Suprapubic skin (tissue), 4 donors: ENCODE data around the gene TMTC1.

ENCODE experiments used
- CTCF ChIP-seq, 2 donors: fragments of 200-600 bp in 1 of 2; fragments of 450-650 bp in 1 of 2; sonication (generic) in 1 of 2; IDR thresholded peaks; one replicate each; pipeline ENCODE4 v1.5.1; 2016 to 2019; ENCODE audit warnings: antibody characterized with exemption in 2 of 2, mild to moderate bottlenecking in 1 of 2, moderate library complexity in 1 of 2
- EP300 ChIP-seq: sonication (generic); formaldehyde crosslinking; IDR thresholded peaks from one replicate; pipeline ENCODE4 v1.6.1; 2017; ENCODE audit warnings: antibody characterized with exemption
- POLR2A ChIP-seq, 2 donors: fragments of 450-650 bp; IDR thresholded peaks; one replicate each; pipeline ENCODE4 v1.6.1; 2017; ENCODE audit warnings: antibody characterized with exemption in 2 of 2, mild to moderate bottlenecking in 2 of 2, moderate library complexity in 2 of 2
- POLR2AphosphoS5 ChIP-seq, 3 donors: sonication (generic); formaldehyde crosslinking; IDR thresholded peaks; one replicate each; pipeline ENCODE4 v1.6.1; 2017; ENCODE audit warnings: antibody characterized with exemption in 3 of 3

- TF ChIP-seq CTCF (IDR thresholded peaks at IDR 0.05) (no peak), EP300 (no peak), POLR2AphosphoS5 (IDR thresholded peaks at IDR 0.05) (no peak), POLR2A (IDR thresholded peaks at IDR 0.05) (no peak)
Measured at GRCh38 chr12:29656762-29657538, 126.8 kb downstream of the TMTC1 start.
